ENCODE measurements around the gene ST7L.

Gene ST7L

GRCh38 chr1:112478314-112478713, 140.6 kb downstream of the ST7L start:
- no peaks in the 10 kb centered on the region for H3K27me3 ChIP-seq (replicated peaks; ENCODE audit: control insufficient read depth, insufficient read depth, low read length)
- DNase-seq (ENCODE audit: extremely low read depth, insufficient read length): no peak
- H3K4me3 ChIP-seq (replicated peaks; ENCODE audit: low read depth, low read length): no peak overlapping the region
- H3K36me3 ChIP-seq (ENCODE audit: control insufficient read depth, insufficient read depth, low read length): no peaks in the 10 kb centered on the region
- TF ChIP-seq CTCF (IDR thresholded peaks at IDR 0.05; ENCODE audit: insufficient read depth, low read length, poor library complexity, severe bottlenecking): no peak

DNA sequence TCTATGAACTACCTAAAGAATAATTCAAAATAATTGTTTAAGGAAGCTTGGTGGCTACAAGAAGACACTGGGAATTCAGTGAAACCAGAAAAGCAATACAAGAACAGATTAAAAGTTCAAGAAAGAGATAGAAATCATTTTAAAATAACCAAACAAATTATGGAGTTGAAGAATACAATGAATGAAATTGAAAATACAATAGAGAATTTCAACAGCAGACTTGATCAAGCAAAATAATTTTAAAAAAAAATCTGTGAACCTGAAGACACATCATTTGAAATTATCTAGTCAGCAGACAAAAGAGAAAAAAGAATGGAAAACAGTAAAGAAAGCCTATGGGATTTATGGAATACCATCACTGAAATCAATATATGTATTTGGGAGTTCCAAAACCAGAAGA, 141.4 kb downstream of the ST7L start:
- Histone ChIP-seq H3K27me3 (replicated peaks; ENCODE audit: control insufficient read depth, insufficient read depth, low read length) (no peaks in the 10 kb centered on the region), H3K4me3 (replicated peaks; ENCODE audit: low read depth, low read length) (no peak overlapping the region), H3K36me3 (ENCODE audit: control insufficient read depth, insufficient read depth, low read length) (no peaks in the 10 kb centered on the region)
- DNase-seq (ENCODE audit: extremely low read depth, insufficient read length): no peak
- TF ChIP-seq CTCF (IDR thresholded peaks at IDR 0.05; ENCODE audit: insufficient read depth, low read length, poor library complexity, severe bottlenecking): no peak
